Thyroid gland (tissue), 4 donors: ENCODE data around the gene HIKESHI.

Source experiments
- POLR2A ChIP-seq, 2 donors: fragments of 450-650 bp; IDR thresholded peaks; one replicate each; pipeline ENCODE4 v1.6.1; 2017; ENCODE audit warnings: antibody characterized with exemption in 2 of 2, mild to moderate bottlenecking in 2 of 2, moderate library complexity in 1 of 2
- TF ChIP-seq, protein P1 (sequence below), 6 experiments: fragments of 200-600 bp in 3 of 6; fragments of 450-650 bp in 3 of 6; sonication (generic) in 3 of 6; IDR thresholded peaks; one replicate each; pipeline ENCODE4 v1.5.1; 2016 to 2019; ENCODE audit warnings: antibody characterized with exemption in 6 of 6, mild to moderate bottlenecking in 2 of 6, inconsistent platforms in 1 of 6, moderate library complexity in 1 of 6

DNA sequence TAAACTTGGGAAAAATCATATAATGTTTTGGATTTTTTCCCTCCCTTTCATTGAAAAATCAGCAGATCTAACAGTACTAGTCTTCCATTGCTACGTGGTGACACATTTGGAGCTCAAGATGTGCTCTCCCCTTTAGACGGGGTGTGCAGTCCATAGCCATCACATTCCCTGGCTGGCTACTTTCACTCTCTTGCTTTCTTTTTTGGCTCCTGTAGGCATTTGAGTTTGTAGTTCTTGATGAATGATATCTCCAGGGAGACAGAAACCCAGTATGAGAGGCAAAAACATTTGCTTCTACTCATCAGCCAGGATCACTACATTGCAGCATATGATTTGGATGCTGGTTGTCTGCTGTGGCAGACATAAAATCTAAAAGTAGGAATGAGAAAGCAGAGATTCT is 84.7 kb downstream of the HIKESHI start:
- TF ChIP-seq POLR2A (IDR thresholded peaks at IDR 0.05): no peak
- TF ChIP-seq, protein P1, sequence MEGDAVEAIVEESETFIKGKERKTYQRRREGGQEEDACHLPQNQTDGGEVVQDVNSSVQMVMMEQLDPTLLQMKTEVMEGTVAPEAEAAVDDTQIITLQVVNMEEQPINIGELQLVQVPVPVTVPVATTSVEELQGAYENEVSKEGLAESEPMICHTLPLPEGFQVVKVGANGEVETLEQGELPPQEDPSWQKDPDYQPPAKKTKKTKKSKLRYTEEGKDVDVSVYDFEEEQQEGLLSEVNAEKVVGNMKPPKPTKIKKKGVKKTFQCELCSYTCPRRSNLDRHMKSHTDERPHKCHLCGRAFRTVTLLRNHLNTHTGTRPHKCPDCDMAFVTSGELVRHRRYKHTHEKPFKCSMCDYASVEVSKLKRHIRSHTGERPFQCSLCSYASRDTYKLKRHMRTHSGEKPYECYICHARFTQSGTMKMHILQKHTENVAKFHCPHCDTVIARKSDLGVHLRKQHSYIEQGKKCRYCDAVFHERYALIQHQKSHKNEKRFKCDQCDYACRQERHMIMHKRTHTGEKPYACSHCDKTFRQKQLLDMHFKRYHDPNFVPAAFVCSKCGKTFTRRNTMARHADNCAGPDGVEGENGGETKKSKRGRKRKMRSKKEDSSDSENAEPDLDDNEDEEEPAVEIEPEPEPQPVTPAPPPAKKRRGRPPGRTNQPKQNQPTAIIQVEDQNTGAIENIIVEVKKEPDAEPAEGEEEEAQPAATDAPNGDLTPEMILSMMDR (IDR thresholded peaks at IDR 0.05): no peak
